Mesodermal cell (in vitro differentiated cells): ENCODE data around the gene INCA1.
A peak's percentile ranks its signal among the peaks of the same experiment; 100 is the strongest.

Source experiments
- H3K27ac ChIP-seq: 2 replicates; pipeline ENCODE4 v1.7.0; 2013; ENCODE audit warnings: mild to moderate bottlenecking, low read depth, low read length, moderate library complexity; ENCODE audit not compliant: severe bottlenecking
- H3K36me3 ChIP-seq: 2 replicates; pipeline ENCODE4 v1.7.1; 2013; ENCODE audit warnings: mild to moderate bottlenecking, low read length, moderate library complexity; ENCODE audit not compliant: control insufficient read depth, insufficient read depth
- H3K4me1 ChIP-seq: one replicate; pipeline ENCODE4 v1.7.1; 2013; ENCODE audit warnings: mild to moderate bottlenecking, low read length; ENCODE audit not compliant: insufficient read depth, control insufficient read depth, poor library complexity, severe bottlenecking
- H3K4me3 ChIP-seq: 2 replicates; pipeline ENCODE4 v1.7.0; 2013; ENCODE audit warnings: low read length, control low read depth, mild to moderate bottlenecking; ENCODE audit not compliant: insufficient read depth, poor library complexity, severe bottlenecking; ENCODE audit errors: extremely low read depth
- H3K9me3 ChIP-seq: 2 replicates; pipeline ENCODE4 v1.7.1; 2013; ENCODE audit warnings: mild to moderate bottlenecking, low read length, moderate library complexity; ENCODE audit not compliant: control insufficient read depth
- WGBS, 2 experiments: methylation state at CpG; one replicate each; pipeline ENCODE4 v1.1.5; 2013; ENCODE audit warnings: missing lambda C conversion rate in 2 of 2; ENCODE audit not compliant: insufficient coverage in 2 of 2; 5-methylcytosine and 5-hydroxymethylcytosine counted together

The INCA1 gene

GRCh38 chr17:4986403-4986802, 10.9 kb downstream of the INCA1 start:
- H3K4me1 ChIP-seq = peaks cover 10% of the 10 kb centered on the region
- H3K4me3 ChIP-seq = peak overlapping the region; percentile 66
- WGBS, 2 experiments = 84 to 93% methylated on average over 4 of the region's 5 CpGs
- H3K9me3 ChIP-seq = no peaks in the 10 kb centered on the region
- H3K27ac ChIP-seq = peak overlapping the region; percentile 26
- H3K36me3 ChIP-seq = peaks cover 11% of the 10 kb centered on the region

GRCh38 chr17:4982305-4982704, 15.0 kb downstream of the INCA1 start:
- Histone ChIP-seq H3K4me3 (no peak overlapping the region), H3K27ac (no peak overlapping the region), H3K9me3 (no peaks in the 10 kb centered on the region), H3K4me1 (no peaks in the 10 kb centered on the region), H3K36me3 (peaks cover 46% of the 10 kb centered on the region)
- 59 to 95% methylated on average over 4 of the region's 5 CpGs for WGBS, 2 experiments

GRCh38 chr17:4980644-4981216, 16.6 kb downstream of the INCA1 start:
- WGBS, 2 experiments = 34 to 58% methylated on average over 3 to 4 of the region's 6 CpGs

GRCh38 chr17:4978726-4979125, 18.6 kb downstream of the INCA1 start:
- Histone ChIP-seq H3K4me3 (no peak overlapping the region), H3K27ac (no peak overlapping the region), H3K4me1 (no peaks in the 10 kb centered on the region), H3K9me3 (no peaks in the 10 kb centered on the region), H3K36me3 (peaks cover 69% of the 10 kb centered on the region)

More at GRCh38 chr17:4980644-4981216, 16.6 kb downstream of the INCA1 start:
- Histone ChIP-seq H3K27ac (no peak overlapping the region), H3K36me3 (peaks cover 59% of the 10 kb centered on the region), H3K4me3 (no peak overlapping the region), H3K9me3 (no peaks in the 10 kb centered on the region), H3K4me1 (no peaks in the 10 kb centered on the region)

- Histone ChIP-seq H3K9me3 (no peaks in the 10 kb centered on the region), H3K4me1 (peaks cover 6% of the 10 kb centered on the region), H3K27ac (no peak overlapping the region), H3K36me3 (peaks cover 74% of the 10 kb centered on the region), H3K4me3 (no peak overlapping the region)
- WGBS, 2 experiments = 97 to 100% methylated on average over 4 to 5 of the region's 9 CpGs
These were observed 23.1 kb downstream of the INCA1 start for GRCh38 chr17:4974115-4974670.

- H3K4me3 ChIP-seq = no peak overlapping the region
- H3K36me3 ChIP-seq = peaks cover 68% of the 10 kb centered on the region
- H3K4me1 ChIP-seq = peaks cover 6% of the 10 kb centered on the region
- H3K27ac ChIP-seq = no peak overlapping the region
- no peaks in the 10 kb centered on the region for H3K9me3 ChIP-seq
- WGBS, 2 experiments = 94 to 98% methylated on average over 9 of the region's 10 CpGs
These were observed 23.8 kb downstream of the INCA1 start for GRCh38 chr17:4973256-4974114.

GRCh38 chr17:4972752-4973151, 24.6 kb downstream of the INCA1 start:
- Histone ChIP-seq H3K36me3 (peaks cover 61% of the 10 kb centered on the region), H3K27ac (no peak overlapping the region)

GRCh38 chr17:4972322-4972721, 25.0 kb downstream of the INCA1 start:
- H3K9me3 ChIP-seq = no peaks in the 10 kb centered on the region
- no peak overlapping the region for H3K4me3 ChIP-seq
- peaks cover 56% of the 10 kb centered on the region for H3K36me3 ChIP-seq
- peaks cover 6% of the 10 kb centered on the region for H3K4me1 ChIP-seq
- H3K27ac ChIP-seq = no peak overlapping the region
- 87 to 92% methylated on average over 6 of the region's 12 CpGs for WGBS, 2 experiments

More at GRCh38 chr17:4972752-4973151, 24.6 kb downstream of the INCA1 start:
- peaks cover 6% of the 10 kb centered on the region for H3K4me1 ChIP-seq
- H3K4me3 ChIP-seq = no peak overlapping the region
- 80 to 91% methylated on average over 8 to 12 of the region's 12 CpGs for WGBS, 2 experiments
- H3K9me3 ChIP-seq = no peaks in the 10 kb centered on the region

GRCh38 chr17:4971826-4972225, 25.5 kb downstream of the INCA1 start:
- Histone ChIP-seq H3K27ac (no peak overlapping the region), H3K4me1 (peaks cover 6% of the 10 kb centered on the region), H3K36me3 (peaks cover 52% of the 10 kb centered on the region), H3K4me3 (no peak overlapping the region), H3K9me3 (no peaks in the 10 kb centered on the region)
- 84 to 98% methylated on average over 4 to 5 of the region's 6 CpGs for WGBS, 2 experiments

- Histone ChIP-seq H3K4me3 (no peak overlapping the region), H3K27ac (no peak overlapping the region)
- WGBS, 2 experiments = 96 to 100% methylated on average over 1 to 5 of the region's 8 CpGs
These were observed 27.0 kb downstream of the INCA1 start for GRCh38 chr17:4970273-4970672.

More at GRCh38 chr17:4970273-4970672, 27.0 kb downstream of the INCA1 start:
- peaks cover 1% of the 10 kb centered on the region for H3K9me3 ChIP-seq
- H3K4me1 ChIP-seq = peaks cover 10% of the 10 kb centered on the region
- H3K36me3 ChIP-seq = peaks cover 54% of the 10 kb centered on the region
